ENCODE data around the gene CFAP77. TPM values are rescaled to one million over a fixed set of nuclear protein-coding genes. Genes with fewer than 3 reads are reported as not detected.

CFAP77 gene
- total and polyA plus RNA-seq, 2 of the 4 experiments (the other 2 are of a cell fraction), result not detected

DNA sequence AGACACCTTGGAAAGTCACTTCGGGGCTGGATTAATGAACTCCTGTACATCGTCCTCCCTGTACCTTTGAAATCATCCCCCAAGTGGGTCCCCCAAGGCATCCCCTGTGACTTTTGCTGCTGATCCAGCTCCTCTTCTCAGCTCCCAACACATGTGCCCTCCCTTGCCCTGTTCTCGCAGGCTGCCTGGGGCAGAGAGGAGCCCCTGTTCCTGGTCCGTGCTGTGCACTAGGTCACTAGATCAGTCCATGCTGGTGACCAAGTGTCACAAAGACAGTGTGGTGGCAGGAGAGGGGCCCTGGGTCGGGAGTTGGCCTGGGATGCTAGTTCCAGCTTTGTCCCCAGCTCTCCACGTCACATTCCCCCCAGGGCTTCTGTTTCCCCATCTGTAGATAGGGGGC is 93.1 kb downstream of the CFAP77 start:
- Histone ChIP-seq H2BK20ac (ENCODE audit: low read depth, low read length) (no peak overlapping the region), H3K23ac (ENCODE audit: low read depth, low read length) (no peak overlapping the region), H4K20me1 (ENCODE audit: insufficient read depth, low read length) (no peaks in the 10 kb centered on the region), H3K79me1 (ENCODE audit: low read depth in 1 of 2, low read length in 2 of 2) (no peaks in the 10 kb centered on the region), H3K9me3 (ENCODE audit: control insufficient read depth, insufficient read depth, low read length) (no peaks in the 10 kb centered on the region), H3K56ac (ENCODE audit: extremely low read depth, insufficient read depth, low read length) (no peak overlapping the region), H2AK5ac (ENCODE audit: low read depth, low read length) (no peak overlapping the region), H2AK9ac (replicated peaks; ENCODE audit: low read depth, low read length, poor library complexity) (no peak overlapping the region), H3K27ac (ENCODE audit: insufficient read depth, low read length) (no peak overlapping the region), H2BK120ac (ENCODE audit: low read depth, low read length) (no peak overlapping the region), H3K4me2 (ENCODE audit: low read depth, low read length) (no peak overlapping the region), H3K14ac (replicated peaks; ENCODE audit: low read depth, low read length) (no peak overlapping the region), H3K18ac (ENCODE audit: low read depth, low read length) (no peak overlapping the region), H4K8ac (ENCODE audit: low read depth in 2 of 2, low read length in 2 of 2) (no peak overlapping the region), H4K5ac (ENCODE audit: low read depth, low read length) (no peak overlapping the region), H3K4me1 (ENCODE audit: control insufficient read depth, insufficient read depth, low read length) (0 out of 2 replicates have a peak, but pooled peaks cover 2% of the 10 kb centered on the region), H3K4ac (ENCODE audit: low read depth, low read length) (no peak overlapping the region), H4K91ac (ENCODE audit: insufficient read depth, low read depth, low read length) (no peak overlapping the region), H3K4me3 (ENCODE audit: insufficient read depth, low read depth, low read length) (no peak overlapping the region), H3K9me1 (ENCODE audit: insufficient read depth, low read length) (no peaks in the 10 kb centered on the region), H2BK15ac (ENCODE audit: low read depth, low read length) (no peak overlapping the region), H2BK5ac (ENCODE audit: low read depth, low read length, poor library complexity, severe bottlenecking) (no peak overlapping the region), H3K36me3 (ENCODE audit: control insufficient read depth, insufficient read depth, low read length) (no peaks in the 10 kb centered on the region), H2AFZ (replicated peaks; ENCODE audit: low read length, poor library complexity) (no peak overlapping the region), H3K27me3 (ENCODE audit: control insufficient read depth, insufficient read depth, low read length) (peaks cover 52% of the 10 kb centered on the region), H3K9ac (ENCODE audit: low read depth, low read length) (no peak overlapping the region)
- in situ Hi-C loops (cut with MboI; ENCODE audit: low sequenced_read_pairs), result no loop called here
- ATAC-seq (ENCODE audit: low read depth) (no peak), DNase-seq (no peak)
- dilution Hi-C loops (cut with HindIII; ENCODE audit: low sequenced_read_pairs, unreplicated experiment), result no loop called here
- no TSS peak for BruUV-seq (replicated peaks)
- WGBS, 2 experiments (ENCODE audit: extremely low coverage in 2 of 2, insufficient read length in 1 of 2), result no CpG with 5 or more reads among the region's 6 CpGs
- TF ChIP-seq MXI1 (IDR thresholded peaks at IDR 0.05; ENCODE audit: borderline replicate concordance, low read depth, low read length) (no peak), RFX5 (IDR thresholded peaks at IDR 0.05; ENCODE audit: low read depth, low read length) (no peak), SMC3 (IDR thresholded peaks at IDR 0.05; ENCODE audit: low read depth, low read length) (no peak), RAD21 (IDR thresholded peaks at IDR 0.05; ENCODE audit: low read length) (no peak), FOS (IDR thresholded peaks at IDR 0.05; ENCODE audit: low read depth, low read length) (no peak), RCOR1 (IDR thresholded peaks at IDR 0.05; ENCODE audit: insufficient replicate concordance, low read length) (no peak), MAZ (IDR thresholded peaks at IDR 0.05; ENCODE audit: borderline replicate concordance, low read depth, low read length) (no peak), CHD1 (IDR thresholded peaks at IDR 0.05; ENCODE audit: low read depth, low read length) (no peak), CEBPB (IDR thresholded peaks at IDR 0.05; ENCODE audit: low read depth, low read length) (no peak)
- TF ChIP-seq, protein P1, sequence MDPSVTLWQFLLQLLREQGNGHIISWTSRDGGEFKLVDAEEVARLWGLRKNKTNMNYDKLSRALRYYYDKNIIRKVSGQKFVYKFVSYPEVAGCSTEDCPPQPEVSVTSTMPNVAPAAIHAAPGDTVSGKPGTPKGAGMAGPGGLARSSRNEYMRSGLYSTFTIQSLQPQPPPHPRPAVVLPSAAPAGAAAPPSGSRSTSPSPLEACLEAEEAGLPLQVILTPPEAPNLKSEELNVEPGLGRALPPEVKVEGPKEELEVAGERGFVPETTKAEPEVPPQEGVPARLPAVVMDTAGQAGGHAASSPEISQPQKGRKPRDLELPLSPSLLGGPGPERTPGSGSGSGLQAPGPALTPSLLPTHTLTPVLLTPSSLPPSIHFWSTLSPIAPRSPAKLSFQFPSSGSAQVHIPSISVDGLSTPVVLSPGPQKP (IDR thresholded peaks at IDR 0.05; ENCODE audit: borderline replicate concordance, low read depth, low read length), result no peak
- intact Hi-C loops (cut with micrococcal nuclease), result loop anchor here (10.0 kb wide), 1 partner anchor 88 kb away; the partner anchor contains the start of gene CFAP77
- ChIA-PET POLR2A (ENCODE audit: unreplicated experiment) (no interaction called here), CTCF (no interaction called here)
